NCI-H1417 (cell line): Measurements from ENCODE around the gene MTMR3.

Experiments
- DNase-seq, 3 experiments: peaks; one replicate each; lab custom pipeline; 2025; lab: John Stamatoyannopoulos, UW

The MTMR3 gene

DNA sequence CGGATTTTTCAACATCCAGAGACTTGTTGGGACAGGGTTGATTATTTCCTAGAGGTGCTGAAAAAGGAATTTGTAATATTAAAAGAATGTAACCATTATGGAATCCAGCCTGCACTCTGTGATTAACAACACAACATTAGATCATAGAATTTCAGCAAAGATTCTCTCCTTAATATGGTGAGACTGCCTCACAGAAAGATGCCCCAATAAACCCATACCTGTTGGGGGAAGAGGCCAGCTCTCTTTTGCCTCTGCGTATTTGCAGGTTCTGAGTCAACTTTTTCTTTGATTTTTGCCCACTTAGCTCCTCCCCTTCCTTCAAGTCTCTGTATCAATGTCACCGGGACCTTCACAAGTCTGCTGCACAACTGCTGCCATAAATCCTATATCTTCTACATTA is 12.4 kb upstream of the MTMR3 start:
- DNase-seq = no peak

DNA sequence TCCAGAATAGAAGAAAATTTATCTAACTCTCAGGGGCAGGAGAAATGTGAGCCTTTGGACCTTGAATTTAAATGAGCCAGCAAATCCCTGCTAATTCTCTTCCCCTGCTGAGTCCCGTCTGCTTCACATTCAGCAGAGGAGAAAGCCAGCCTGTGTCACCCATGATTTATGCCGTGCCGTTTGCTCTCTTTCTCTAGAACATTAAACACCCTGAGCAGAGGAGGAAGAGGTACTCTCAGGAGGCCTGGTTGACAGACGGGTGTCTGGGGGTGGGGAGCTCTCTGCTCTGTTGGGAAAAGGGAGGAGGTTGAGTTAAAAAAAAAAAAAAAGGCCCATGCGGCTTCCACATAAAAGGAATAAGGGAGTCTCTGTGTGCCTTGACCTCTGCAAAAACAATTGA is 11.3 kb upstream of the MTMR3 start:
- DNase-seq = peak; percentile 50 to 82 (median 77)

DNA sequence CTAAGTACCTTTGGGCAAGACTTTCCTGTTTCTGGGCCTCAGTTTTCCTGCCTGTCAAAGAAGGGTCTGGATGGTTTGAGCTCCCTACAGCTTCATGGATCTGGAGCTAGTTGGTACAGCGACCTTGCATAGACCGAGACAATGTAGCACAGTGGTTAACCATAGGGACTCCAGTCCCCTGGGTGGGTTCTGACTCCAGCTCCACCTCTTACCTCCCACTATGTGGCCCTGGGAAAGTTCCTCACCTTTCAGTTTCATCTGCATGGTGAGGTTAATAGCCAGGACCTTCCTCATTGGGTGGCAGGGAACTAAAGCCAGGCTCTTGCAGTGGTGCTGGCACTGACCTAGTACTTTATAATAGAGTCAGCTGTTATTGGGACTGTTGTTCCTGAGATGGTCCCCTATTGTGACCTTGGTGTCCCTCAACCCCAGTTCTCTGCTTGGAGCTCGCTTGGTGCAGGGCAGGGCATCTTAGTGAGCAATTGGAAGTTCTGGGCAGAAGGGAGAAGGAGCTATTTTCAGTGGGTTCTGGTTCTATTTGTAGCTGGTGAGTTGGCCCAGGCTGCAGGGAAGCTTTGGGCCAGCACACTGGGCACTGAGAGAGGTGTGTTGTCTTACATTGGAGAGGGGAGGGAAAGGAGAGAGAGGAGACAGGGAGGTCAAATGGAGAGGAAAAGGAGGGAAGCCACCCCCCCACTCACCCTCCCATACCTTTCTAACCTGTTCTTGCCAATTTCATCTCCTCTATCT is 10.7 kb upstream of the MTMR3 start:
- no peak for DNase-seq

DNA sequence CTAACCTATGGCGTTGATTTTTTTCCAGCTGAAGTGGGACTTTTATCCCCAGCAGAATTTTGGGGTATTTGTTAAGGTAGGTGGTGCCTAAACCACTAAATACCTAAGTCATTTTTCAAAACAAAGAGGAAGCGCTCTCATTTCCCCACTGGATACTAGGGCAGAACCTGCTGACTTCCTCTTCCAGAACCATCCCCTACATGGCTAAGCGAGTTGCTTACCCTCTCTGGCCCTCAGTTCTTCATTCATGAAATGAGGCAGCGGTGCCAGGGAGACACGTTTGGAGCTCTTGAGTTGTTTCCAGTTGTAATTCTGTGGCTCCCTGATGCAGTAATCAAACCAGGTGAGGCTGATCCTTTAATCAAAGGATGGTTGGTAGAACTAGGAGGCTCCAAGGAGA is 10.0 kb upstream of the MTMR3 start:
- no peak for DNase-seq

DNA sequence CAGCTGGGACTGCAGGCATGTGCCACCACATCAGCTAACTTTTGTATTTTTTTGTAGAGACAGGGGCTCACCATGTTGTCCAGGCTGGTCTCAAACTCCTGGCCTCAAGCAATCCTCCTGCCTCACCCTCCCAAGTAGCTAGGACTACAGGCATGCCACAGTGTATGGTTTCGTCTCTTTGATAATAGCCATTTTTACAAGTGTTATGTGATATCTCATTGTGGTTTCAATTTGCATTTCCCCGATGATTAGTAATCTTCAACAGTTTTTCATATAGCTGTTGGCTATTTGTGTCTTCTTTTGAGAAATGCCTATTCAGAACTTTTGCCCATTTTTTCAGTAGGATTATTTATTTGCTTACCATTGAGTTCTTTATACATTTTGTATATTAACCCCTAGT is 9.0 kb upstream of the MTMR3 start:
- no peak for DNase-seq

DNA sequence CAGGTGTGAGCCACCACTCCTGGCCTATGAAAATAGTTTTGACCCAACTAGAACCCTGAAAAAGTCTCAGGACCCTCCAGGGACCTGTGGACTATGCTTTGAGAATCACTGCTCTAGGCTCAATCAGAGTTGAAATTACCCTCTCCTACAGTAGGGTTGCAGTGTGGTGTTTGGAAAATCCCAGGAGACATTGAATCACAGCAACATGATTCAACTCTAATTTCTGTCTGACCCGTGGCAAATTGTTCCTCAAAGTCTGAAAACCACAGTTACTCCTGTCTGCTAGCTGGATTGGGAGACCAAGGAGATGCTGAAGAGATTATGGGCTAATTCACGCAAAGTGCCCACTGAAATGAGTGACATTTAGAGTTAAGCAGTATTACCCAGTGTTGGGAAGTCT is 5.4 kb upstream of the MTMR3 start:
- DNase-seq = no peak

DNA sequence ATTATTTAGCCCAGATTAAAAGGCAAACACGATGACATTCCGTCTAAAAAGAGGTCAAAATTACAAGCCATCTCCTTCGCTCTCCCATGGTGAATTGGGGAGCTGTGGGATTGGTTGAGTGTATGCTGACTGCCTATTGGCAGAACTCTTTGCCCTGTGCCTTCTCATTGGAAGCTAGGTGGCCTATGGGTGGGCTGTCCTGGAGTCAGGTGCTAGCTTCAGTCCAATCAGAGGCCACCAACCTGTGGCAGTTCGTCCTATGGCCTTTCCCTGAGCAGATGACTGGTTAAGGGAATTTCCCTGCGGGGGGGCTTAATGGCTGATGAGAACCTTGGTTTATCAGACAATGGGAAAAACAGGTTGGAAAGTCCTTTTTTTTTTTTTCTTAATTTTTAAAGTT is 3.2 kb upstream of the MTMR3 start:
- DNase-seq = no peak

DNA sequence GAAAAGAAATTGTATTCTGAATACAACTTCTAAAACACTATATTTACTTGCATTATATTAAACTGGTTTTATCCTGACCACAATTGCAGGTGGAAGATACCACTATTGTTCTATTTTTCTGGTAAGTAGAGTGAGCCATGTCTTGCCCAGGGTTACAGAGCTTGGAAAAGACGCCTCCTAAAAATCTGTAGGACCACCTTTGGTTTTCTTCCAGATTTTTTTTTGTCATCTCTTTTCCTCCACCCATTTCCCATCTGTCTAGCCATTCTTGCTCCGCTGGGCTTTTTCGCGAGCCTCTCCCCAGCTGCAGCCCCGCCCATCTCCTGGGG is 294 bp upstream of the MTMR3 start:
- DNase-seq = no peak

DNA sequence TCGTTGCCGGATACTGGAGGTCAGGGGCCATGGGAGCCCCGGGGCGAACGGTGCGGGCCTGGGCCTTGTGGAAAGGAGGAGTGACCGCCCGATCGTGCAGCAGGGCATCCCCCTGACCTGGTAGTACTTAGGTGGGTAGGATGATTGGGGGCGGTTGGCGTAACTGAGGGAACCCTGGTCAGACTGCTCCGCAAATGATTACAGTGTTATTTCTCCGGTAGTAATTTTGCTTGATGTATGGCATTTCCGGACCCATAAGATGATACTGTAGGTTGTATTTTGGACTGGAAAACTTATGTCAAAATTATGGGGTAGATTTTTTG is 762 bp downstream of the MTMR3 start:
- peak in 1 of 3 experiments; percentile 25 for DNase-seq

DNA sequence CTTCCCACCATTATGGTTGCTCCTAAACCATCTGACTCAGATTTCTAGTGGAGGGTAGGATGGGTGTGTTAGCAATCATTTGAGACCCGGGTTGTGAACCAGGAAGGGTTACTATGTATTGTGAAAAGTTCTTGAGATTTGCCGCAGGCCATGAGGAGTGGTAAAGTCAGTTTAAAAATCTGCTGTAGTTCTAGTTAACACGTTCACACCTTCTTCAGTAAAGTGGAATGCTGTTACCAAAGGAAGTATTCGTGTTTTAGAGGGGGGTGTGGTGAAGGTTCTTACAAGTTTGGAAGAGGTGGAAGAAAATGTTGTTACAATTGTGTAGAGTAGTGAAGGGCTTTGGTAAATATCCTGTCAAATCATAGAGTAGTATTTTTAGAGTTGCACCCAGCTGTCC is 2.6 kb downstream of the MTMR3 start:
- DNase-seq = no peak

DNA sequence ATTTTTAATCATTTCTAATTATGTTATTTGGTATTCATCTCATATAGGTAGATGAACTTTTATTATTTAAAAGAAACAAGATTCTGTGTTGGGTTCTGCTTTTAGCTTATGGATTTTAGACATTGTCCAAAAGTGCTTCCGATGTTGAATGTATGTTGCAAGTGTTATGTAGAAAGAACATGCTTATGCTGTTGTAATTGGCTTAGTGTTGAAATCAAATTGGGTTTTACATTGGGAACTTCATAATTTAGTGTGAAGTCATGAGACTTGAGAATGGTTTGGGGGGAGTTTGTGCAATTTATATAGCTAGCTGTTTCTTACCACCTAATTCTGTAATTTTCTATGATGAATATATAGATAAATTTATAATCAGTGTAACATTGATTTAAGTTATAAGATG is 3.6 kb downstream of the MTMR3 start:
- no peak for DNase-seq

DNA sequence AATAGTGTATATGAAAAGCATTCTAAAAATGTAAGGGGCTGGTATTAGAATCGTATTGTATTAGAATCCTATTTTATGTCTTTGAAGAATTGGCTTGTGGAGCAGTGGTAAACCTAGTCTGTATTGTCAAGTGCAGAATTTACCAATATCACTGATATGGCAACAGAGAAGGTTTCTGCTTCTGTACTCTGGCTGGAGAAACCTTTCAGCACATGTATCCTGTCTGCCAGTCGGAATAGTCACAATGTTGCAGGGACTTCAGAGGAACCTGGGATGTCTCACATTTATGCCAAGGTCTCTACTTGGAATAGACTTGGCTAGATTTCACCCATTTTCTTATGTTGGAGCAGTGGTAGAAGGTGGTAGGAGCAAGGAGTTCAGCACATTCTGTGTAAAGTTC is 4.4 kb downstream of the MTMR3 start:
- no peak for DNase-seq

DNA sequence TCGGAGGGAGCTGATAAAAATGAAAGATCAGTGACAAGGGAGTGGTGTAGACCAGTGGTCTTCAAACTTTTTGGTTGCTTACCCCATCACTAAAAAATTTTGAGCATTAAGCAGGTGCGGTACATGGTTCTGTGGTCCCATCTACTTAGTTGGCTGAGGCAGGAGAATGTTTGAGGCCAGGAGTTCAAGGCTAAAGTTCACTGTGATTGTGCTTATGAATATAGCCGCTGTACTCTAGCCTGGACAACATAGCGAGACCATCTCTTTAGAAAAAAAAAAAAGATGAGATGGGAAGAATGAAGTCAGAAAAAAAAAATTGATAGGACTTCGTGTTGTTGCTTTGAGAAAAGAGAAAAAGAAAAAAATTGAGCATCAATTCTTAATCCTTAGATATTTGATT is 7.8 kb downstream of the MTMR3 start:
- DNase-seq = no peak

DNA sequence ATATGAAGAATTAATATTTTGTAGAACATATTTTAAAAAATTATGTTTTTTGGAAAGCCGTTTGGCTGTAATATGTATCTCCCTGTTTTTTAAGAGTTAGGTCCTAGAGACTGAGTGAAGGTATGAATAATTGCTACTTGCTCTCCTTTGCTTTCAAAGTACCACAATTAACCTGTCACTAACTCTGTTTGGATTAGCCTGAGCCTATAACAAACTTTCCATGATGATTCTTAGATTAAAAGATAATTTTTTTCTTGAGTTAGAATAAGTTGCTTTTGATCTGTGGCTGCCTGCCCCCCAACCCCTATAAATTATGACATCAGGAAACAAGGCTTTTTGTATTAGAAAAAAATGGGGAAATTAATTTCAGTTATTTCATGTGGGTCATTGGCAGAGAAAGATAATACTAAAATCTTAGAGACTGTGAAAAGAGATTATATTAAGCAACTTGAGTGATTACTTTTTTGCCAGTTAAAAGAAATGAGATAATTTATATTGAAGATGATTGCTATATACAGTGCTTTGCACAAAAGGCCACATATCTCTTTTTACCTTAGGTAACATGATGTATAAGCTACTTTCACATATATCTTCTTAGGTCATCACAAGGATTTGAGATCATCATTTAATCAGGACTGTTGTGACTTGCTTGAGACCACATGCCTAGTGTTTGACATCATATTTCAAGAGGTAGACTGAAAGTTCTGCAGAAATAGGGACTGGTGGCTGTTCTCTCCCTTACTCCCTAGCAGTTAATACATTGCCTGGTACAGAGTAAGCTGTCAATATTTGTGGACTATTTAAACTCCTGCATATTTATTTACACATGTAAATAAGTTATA is 9.6 kb downstream of the MTMR3 start:
- no peak for DNase-seq

DNA sequence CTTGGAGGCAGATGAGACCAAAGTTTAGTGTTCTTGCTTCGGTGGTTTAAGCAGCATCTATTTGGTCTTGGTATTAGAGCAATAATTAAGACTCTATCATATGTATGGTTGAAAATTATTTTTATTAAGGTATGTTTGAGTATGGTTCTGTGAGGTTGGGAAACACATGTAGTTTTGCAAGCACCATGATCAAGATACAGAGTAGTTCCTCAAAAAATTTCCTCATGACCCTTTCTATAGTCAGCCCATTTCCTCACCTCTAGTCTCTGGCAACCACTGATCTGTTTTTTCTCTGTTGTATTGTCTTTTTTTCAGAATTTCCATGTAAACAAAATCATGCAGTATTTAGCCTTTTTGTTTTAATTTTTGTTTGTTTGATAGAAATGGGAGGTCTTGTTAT is 18.4 kb downstream of the MTMR3 start:
- DNase-seq = no peak

DNA sequence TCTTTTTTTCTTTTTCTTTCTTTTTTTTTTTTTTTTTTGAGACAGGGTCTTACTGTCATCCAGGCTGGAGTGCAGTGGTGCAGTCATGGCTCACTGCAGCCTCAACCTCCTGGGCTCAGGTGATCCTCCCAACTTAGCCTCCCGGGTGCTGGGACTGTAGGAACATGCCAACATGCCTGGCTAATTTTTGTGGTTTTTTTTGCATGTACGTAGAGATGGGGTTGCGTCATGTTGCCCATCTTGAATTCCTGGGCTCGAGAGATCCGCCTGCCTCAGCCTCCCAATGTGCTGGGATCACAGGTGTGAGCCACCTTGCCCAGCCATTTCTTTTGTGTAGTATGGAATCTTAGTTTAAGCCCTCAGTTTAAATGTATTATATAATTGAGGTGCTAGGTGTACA is 20.4 kb downstream of the MTMR3 start:
- no peak for DNase-seq

DNA sequence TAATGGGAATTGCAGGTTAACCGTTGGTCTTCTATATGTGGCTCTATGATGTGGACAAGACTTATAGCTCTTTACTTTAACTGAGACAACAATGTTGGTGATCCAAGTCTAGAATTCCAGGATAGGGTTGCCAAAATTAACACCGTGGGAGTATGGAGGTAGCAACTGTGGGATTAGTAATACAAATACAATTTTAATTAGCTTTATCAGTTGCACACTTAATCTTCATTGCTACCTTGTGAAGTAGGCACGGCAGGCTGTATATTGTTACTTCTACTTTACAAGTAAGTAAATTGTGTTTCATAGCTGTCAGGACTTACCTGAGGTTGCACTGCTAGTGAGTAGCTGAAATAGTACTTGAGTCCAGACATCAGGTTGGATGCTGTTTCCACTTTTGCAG is 21.0 kb downstream of the MTMR3 start:
- no peak for DNase-seq

DNA sequence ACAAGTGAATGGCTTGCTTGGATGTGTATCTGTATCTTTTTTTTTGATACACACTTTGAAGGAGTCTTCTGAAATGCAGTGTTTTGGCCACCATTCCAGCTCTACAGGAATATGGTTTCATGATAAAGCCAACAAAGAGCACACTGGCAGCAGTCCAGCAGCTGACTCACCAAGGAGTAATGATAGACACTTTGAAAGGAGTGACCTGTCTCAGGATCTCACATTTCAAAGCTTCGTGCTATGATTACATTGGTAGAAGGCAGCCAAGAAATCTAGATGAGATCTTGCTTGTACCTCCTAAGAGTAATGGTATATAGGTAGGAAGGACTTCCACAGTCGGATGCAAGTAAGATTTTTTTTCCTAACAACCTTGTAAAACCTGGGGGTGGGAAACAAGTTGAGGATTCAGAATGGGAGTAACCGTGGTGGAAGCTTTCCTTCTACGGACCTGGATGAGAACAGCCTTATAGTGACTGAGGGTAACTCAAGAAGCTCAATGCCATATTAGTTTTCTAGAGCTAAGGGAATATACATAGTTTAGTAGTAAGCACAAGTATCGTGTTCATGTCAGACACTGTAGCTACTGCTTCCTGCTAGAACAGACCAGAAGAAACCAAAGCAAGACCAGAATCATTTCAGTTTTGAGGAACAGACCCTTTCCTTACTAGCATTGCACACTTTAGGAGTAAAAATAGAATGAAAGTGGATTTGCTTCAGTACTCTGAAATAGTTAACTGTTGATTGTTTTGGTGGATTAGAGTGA is 25.0 kb downstream of the MTMR3 start:
- DNase-seq = peak; percentile 2 to 56 (median 56)

DNA sequence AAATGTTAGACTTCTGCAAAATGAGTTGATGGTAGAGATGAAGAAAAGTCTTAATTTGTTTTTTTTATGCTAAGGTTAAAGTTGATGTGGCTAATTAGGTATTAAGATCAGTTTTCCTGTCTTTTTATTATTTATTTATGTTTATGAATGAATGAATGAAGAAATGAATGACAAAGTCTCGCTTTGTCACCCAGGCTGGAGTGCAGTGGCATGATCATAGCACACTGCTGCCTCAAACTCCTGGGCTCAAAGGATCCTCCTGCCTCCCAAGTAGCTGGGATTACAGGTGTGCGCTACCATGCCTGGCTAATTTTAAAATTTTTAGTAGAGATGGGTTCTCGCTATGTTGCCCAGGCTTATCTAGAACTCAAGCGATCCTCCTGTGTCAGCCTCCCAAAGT is 29.2 kb downstream of the MTMR3 start:
- DNase-seq = no peak

DNA sequence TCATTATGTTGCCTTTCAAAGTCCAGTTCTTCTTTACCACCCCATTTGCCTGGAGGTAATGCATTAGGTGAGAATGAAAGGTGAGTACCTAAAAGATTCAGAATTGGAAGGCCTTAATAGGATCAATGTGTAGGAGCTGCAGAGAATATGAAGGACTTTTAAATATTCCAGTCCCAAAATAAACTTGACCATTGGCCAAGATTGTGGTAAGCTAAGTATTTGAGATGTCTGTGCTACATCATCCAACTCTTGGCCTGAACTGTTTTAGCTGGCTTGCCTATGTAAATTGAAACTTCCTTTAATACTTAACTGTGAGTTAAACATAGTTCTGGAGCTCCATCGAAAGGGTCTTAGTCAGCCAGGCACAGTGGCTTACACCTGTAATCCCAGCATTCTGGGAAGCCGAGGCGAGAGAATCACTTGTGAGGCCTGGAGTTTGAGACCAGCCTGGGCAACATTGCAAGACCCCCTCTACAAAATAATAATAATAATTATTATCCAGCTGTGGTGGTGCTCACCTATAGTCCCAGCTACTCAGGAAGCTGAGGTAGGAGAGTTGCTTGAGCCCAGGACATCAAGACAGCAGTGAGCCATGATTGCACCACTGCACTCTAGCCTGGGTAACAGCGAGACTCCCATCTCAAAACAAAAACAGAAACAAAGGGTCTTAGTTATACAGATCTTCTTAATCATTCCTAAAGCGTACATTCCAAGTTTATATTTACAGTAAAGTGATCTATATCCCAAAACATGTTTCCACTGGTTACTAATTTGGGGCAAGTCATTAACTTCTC is 29.8 kb downstream of the MTMR3 start:
- DNase-seq = no peak

DNA sequence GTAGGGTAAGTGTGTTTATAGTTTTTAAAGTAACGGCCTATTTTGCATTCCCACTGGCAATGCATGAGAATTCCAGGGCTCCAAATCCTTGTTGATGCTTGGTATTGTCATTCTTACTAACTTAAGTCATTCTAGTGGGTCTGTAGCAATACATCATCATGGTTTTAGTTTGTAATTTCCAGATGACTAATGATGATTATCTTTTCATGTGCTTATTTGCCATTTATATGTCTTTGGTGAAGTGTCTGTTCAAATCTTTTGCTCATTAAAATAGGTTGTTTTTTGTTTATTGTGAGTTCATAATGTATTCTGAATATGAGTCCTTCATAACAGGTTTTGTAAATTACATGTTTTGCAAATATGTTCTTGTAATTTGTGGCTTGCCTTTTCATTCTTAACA is 31.2 kb downstream of the MTMR3 start:
- no peak for DNase-seq

DNA sequence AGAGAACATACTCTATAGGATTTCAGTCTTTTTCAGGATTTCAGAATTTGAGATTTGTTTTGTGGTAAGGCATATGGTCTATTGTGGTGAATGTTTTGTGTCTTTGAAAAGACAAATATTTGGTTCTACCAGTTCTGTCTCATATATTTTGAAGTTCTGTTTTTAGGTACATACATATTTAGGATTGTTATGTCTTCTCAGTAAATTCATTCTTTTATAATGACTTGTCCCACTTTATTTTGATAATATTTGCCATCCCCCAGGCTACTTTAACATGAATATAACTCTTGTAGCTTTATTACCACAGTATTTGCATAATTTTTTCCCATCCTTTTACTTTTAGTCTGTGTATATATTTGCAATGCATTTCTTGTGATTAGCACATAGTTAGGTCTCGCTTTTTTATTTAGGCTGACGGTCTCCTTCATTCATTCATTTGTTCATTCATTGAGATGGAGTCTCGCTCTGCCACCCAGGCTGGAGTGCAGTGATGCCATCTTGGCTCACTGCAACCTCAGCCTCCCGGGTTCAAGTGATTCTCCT is 32.1 kb downstream of the MTMR3 start:
- DNase-seq = no peak
